HEK293 (cell line): Measurements from ENCODE around the gene UQCC2.

Experiments used
- CTCF ChIA-PET: fragments of 350-600 bp; formaldehyde crosslinking; extraction: SDS; loops from one replicate; lab custom pipeline; 2021; ENCODE audit warnings: antibody characterized with exemption; lab: Yijun Ruan, JAX
- POLR2A ChIA-PET: fragments of 300-600 bp; formaldehyde crosslinking; extraction: SDS; loops from one replicate; lab custom pipeline; 2020; ENCODE audit warnings: antibody characterized with exemption, inconsistent platforms; lab: Yijun Ruan, JAX
- H3K27ac ChIP-seq: fragments of 200-500 bp; sonication (Bioruptor generic); 2 replicates; pipeline ENCODE4 v1.5.1; 2014; ENCODE audit warnings: low read depth, low read length, control low read depth, inconsistent platforms; ENCODE audit errors: extremely low read depth
- H3K36me3 ChIP-seq, 2 experiments: fragments of 200-500 bp in 1 of 2; sonication (Bioruptor generic) in 1 of 2; 1 replicate in 1 of 2; 2 replicates in 1 of 2; pipeline ENCODE4 v1.5.1; 2014 to 2017; ENCODE audit warnings: inconsistent platforms in 2 of 2, low read length in 2 of 2; ENCODE audit not compliant: control insufficient read depth in 2 of 2, insufficient read depth in 1 of 2
- H3K4me1 ChIP-seq: fragments of 200-500 bp; sonication (Bioruptor generic); 2 replicates; pipeline ENCODE4 v1.5.1; 2014; ENCODE audit warnings: mild to moderate bottlenecking, low read length, inconsistent platforms; ENCODE audit not compliant: control insufficient read depth, insufficient read depth
- H3K4me3 ChIP-seq: 2 replicates; pipeline ENCODE4 v1.5.1; 2011; ENCODE audit warnings: low read depth, mild to moderate bottlenecking, control low read depth, low read length, moderate library complexity
- H3K9me3 ChIP-seq: fragments of 200-500 bp; sonication (Bioruptor generic); 2 replicates; pipeline ENCODE4 v1.5.1; 2014; ENCODE audit warnings: low read depth, low read length, inconsistent platforms; ENCODE audit not compliant: control insufficient read depth, insufficient read depth
- GLIS1 ChIP-seq: fragments of 450-650 bp; formaldehyde crosslinking; IDR thresholded peaks from 2 replicates; pipeline ENCODE4 v1.5.1; 2016; ENCODE audit warnings: missing biosample characterization, missing genetic modification characterization
- GLIS2 ChIP-seq: fragments of 450-650 bp; formaldehyde crosslinking; IDR thresholded peaks from 2 replicates; pipeline ENCODE4 v1.5.1; 2016; ENCODE audit warnings: missing biosample characterization, missing genetic modification characterization
- HOXD13 ChIP-seq: sonication (generic); formaldehyde crosslinking; IDR thresholded peaks from 2 replicates; pipeline ENCODE4 v1.8.0; 2022; ENCODE audit warnings: missing genetic modification reagents, borderline replicate concordance
- PATZ1 ChIP-seq: fragments of 450-650 bp; formaldehyde crosslinking; IDR thresholded peaks from 2 replicates; pipeline ENCODE4 v1.5.1; 2016; ENCODE audit warnings: missing biosample characterization, missing genetic modification characterization
- SP7 ChIP-seq: fragments of 450-650 bp; formaldehyde crosslinking; IDR thresholded peaks from 2 replicates; pipeline ENCODE4 v1.5.1; 2016; ENCODE audit warnings: missing biosample characterization, missing genetic modification characterization
- ZBTB21 ChIP-seq: fragments of 450-650 bp; formaldehyde crosslinking; IDR thresholded peaks from 2 replicates; pipeline ENCODE4 v1.5.1; 2017; ENCODE audit warnings: missing biosample characterization, missing genetic modification characterization
- ZBTB7A ChIP-seq: fragments of 450-650 bp; formaldehyde crosslinking; IDR thresholded peaks from 2 replicates; pipeline ENCODE4 v1.5.1; 2016; ENCODE audit warnings: low read depth, missing biosample characterization, missing genetic modification characterization
- ZIC2 ChIP-seq: fragments of 450-650 bp; formaldehyde crosslinking; IDR thresholded peaks from 2 replicates; pipeline ENCODE4 v1.5.1; 2016; ENCODE audit warnings: missing biosample characterization, missing genetic modification characterization
- ZNF175 ChIP-seq: fragments of 450-650 bp; formaldehyde crosslinking; IDR thresholded peaks from 2 replicates; pipeline ENCODE4 v1.5.1; 2016; ENCODE audit warnings: missing biosample characterization, missing genetic modification characterization
- ZNF2 ChIP-seq: fragments of 450-650 bp; formaldehyde crosslinking; IDR thresholded peaks from 2 replicates; pipeline ENCODE4 v1.5.1; 2016; ENCODE audit warnings: missing biosample characterization, missing genetic modification characterization
- ZNF211 ChIP-seq: fragments of 450-650 bp; formaldehyde crosslinking; IDR thresholded peaks from 2 replicates; pipeline ENCODE4 v1.5.1; 2016; ENCODE audit warnings: low read depth, missing biosample characterization, missing genetic modification characterization
- ZNF280C ChIP-seq: fragments of 450-650 bp; formaldehyde crosslinking; IDR thresholded peaks from 2 replicates; pipeline ENCODE4 v1.5.1; 2016; ENCODE audit warnings: missing biosample characterization, missing genetic modification characterization
- ZNF350 ChIP-seq: fragments of 450-650 bp; formaldehyde crosslinking; IDR thresholded peaks from 2 replicates; pipeline ENCODE4 v1.5.0; 2017; ENCODE audit warnings: missing biosample characterization, mild to moderate bottlenecking, missing genetic modification characterization
- ZNF521 ChIP-seq: fragments of 450-650 bp; formaldehyde crosslinking; IDR thresholded peaks from 2 replicates; pipeline ENCODE4 v1.5.1; 2017; ENCODE audit warnings: missing biosample characterization, mild to moderate bottlenecking, missing genetic modification characterization
- ZNF529 ChIP-seq: fragments of 450-650 bp; formaldehyde crosslinking; IDR thresholded peaks from 2 replicates; pipeline ENCODE4 v1.5.1; 2017; ENCODE audit warnings: missing genetic modification characterization, missing biosample characterization; ENCODE audit not compliant: insufficient replicate concordance
- ZNF624 ChIP-seq: fragments of 450-650 bp; formaldehyde crosslinking; IDR thresholded peaks from 2 replicates; pipeline ENCODE4 v1.5.1; 2017; ENCODE audit warnings: missing biosample characterization, missing genetic modification characterization
- ZNF791 ChIP-seq: fragments of 450-650 bp; formaldehyde crosslinking; IDR thresholded peaks from 2 replicates; pipeline ENCODE4 v1.5.1; 2016; ENCODE audit warnings: missing biosample characterization, missing genetic modification characterization
- TF ChIP-seq, protein P1 (sequence below): fragments of 450-650 bp; formaldehyde crosslinking; IDR thresholded peaks from 2 replicates; pipeline ENCODE4 v1.5.1; 2016; ENCODE audit warnings: missing biosample characterization, missing genetic modification characterization, borderline replicate concordance

Gene UQCC2

DNA sequence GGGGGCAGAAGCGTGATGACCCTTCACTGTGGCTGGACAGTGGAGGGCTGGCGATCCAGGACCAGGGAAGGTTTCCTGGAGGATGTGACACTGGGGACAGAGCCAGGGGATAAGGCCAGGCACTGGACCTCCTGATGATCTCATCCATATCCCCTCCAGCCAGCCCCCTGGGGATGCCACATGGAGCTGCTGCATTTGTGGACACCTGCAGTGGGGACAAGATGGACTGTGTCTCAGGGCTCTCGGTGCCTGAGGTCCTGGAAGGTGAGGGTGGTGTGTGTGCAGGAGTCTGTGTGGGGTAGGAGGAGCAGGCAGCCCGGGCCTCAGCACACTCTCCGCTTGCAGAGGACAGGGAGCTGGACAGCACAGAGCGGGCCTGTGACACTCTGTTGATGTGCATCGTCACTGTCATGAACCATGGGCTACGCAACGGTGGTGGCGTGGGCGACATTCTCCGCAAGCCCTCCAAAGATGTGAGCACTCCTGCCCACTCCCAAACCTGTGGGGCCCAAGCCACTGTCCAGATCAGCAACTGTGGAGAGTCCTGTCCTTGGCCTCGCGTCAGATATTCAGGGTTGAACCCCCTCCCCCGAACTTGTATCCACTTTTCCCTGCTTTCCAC, 19.9 kb downstream of the UQCC2 start:
- TF ChIP-seq ZIC2 (tag by site-specific recombination) = peak; percentile 46
- TF ChIP-seq GLIS2 (tag by site-specific recombination) = peak; percentile 67
- TF ChIP-seq PATZ1 (tag by site-specific recombination) = peak; percentile 25; the same call in 1 of the 2 replicates
- peak; percentile 44 for TF ChIP-seq GLIS1 (tag by site-specific recombination)
- no peak for TF ChIP-seq ZNF175 (tag by site-specific recombination)
- TF ChIP-seq, all 188 proteins: peak for 4
- H3K36me3 ChIP-seq = peaks cover 0 to 80% of the 10 kb centered on the region in 2 experiments; a peak in 1 of 3 replicates
- ChIA-PET CTCF (interaction anchor here (1.3 to 3.9 kb wide), 3 partner anchors 10 to 105 kb away, joined by 4 to 29 read pairs (median 6); no protein-coding TSS in a partner anchor), POLR2A (interaction anchor here (1.2 kb wide), 1 partner anchor 20 kb away, joined by 7 read pairs; the partner anchor contains the start of gene UQCC2)
- H3K27ac ChIP-seq = no peak overlapping the region
- no peaks in the 10 kb centered on the region for H3K4me1 ChIP-seq
- H3K4me3 ChIP-seq = no peak overlapping the region
- no peaks in the 10 kb centered on the region for H3K9me3 ChIP-seq

DNA sequence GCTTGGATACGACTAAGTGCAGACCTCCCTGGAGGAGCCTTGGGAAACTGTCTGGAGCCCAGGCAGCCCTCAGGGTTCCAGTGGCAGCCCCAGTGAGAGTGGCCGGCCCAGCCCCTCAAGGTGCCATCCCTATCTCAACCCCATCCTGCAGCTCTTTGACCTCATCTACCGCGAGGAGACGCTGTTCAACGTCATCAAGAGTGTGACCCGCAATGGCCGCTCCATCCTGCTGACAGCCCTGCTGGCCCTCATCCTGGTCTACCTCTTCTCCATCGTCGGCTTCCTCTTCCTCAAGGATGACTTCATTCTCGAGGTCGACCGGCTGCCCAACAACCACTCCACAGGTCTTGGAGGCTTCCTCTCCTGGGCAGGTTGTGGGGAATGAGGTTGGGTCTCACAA, 20.7 kb downstream of the UQCC2 start:
- Histone ChIP-seq H3K36me3 (peaks cover 0 to 79% of the 10 kb centered on the region in 2 experiments; a peak in 1 of 3 replicates), H3K27ac (no peak overlapping the region), H3K9me3 (no peaks in the 10 kb centered on the region), H3K4me3 (no peak overlapping the region), H3K4me1 (no peaks in the 10 kb centered on the region)
- TF ChIP-seq ZNF624 (tag by site-specific recombination) (no peak), ZNF521 (tag by site-specific recombination) (no peak), ZNF791 (no peak), ZNF529 (no peak)
- TF ChIP-seq, protein P1, sequence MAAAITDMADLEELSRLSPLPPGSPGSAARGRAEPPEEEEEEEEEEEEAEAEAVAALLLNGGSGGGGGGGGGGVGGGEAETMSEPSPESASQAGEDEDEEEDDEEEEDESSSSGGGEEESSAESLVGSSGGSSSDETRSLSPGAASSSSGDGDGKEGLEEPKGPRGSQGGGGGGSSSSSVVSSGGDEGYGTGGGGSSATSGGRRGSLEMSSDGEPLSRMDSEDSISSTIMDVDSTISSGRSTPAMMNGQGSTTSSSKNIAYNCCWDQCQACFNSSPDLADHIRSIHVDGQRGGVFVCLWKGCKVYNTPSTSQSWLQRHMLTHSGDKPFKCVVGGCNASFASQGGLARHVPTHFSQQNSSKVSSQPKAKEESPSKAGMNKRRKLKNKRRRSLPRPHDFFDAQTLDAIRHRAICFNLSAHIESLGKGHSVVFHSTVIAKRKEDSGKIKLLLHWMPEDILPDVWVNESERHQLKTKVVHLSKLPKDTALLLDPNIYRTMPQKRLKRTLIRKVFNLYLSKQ = no peak
- ChIA-PET CTCF (interaction anchor here (0.5 to 3.9 kb wide), 3 partner anchors 11 to 319 kb away, joined by 3 to 29 read pairs (median 6); no protein-coding TSS in a partner anchor), POLR2A (interaction anchor here (1.0 kb wide), 1 partner anchor 21 kb away, joined by 3 read pairs; the partner anchor contains the start of gene UQCC2)

GRCh38 chr6:33689879-33690278, 21.6 kb downstream of the UQCC2 start:
- Histone ChIP-seq H3K9me3 (no peaks in the 10 kb centered on the region), H3K36me3 (peaks cover 0 to 79% of the 10 kb centered on the region in 2 experiments; a peak in 2 of 3 replicates), H3K27ac (no peak overlapping the region), H3K4me3 (no peak overlapping the region), H3K4me1 (no peaks in the 10 kb centered on the region)
- no peak for TF ChIP-seq HOXD13 (CRISPR knock-in tag)
- TF ChIP-seq ZNF2 (tag by site-specific recombination) = no peak
- TF ChIP-seq ZBTB21 (tag by site-specific recombination) = no peak
- TF ChIP-seq ZNF350 (tag by site-specific recombination) = no peak
- no peak for TF ChIP-seq ZNF280C
- TF ChIP-seq ZNF211 = no peak
- no peak for TF ChIP-seq ZBTB7A
- no peak for TF ChIP-seq SP7 (tag by site-specific recombination)
- POLR2A ChIA-PET = interaction anchor here (0.9 to 1.0 kb wide), 2 partner anchors 11 to 22 kb away, joined by 3 read pairs; partner anchors contain the start of gene UQCC2
- CTCF ChIA-PET = interaction anchor here (0.6 to 3.9 kb wide), 3 partner anchors 12 to 179 kb away, joined by 5 to 29 read pairs (median 6); no protein-coding TSS in a partner anchor
